22Rv1 (cell line): ENCODE data around the gene C17orf75.

Experiments used
- H3K27ac ChIP-seq: fragments of 450-650 bp; 2 replicates; pipeline ENCODE4 v1.5.1; 2017
- CTCF ChIP-seq: fragments of 450-650 bp; IDR thresholded peaks from 2 replicates; pipeline ENCODE4 v1.5.1; 2017; ENCODE audit warnings: mild to moderate bottlenecking
- ZFX ChIP-seq: fragments of 450-650 bp; IDR thresholded peaks from 2 replicates; pipeline ENCODE4 v1.6.1; 2017; ENCODE audit warnings: antibody characterized with exemption, borderline replicate concordance

C17orf75 gene

DNA sequence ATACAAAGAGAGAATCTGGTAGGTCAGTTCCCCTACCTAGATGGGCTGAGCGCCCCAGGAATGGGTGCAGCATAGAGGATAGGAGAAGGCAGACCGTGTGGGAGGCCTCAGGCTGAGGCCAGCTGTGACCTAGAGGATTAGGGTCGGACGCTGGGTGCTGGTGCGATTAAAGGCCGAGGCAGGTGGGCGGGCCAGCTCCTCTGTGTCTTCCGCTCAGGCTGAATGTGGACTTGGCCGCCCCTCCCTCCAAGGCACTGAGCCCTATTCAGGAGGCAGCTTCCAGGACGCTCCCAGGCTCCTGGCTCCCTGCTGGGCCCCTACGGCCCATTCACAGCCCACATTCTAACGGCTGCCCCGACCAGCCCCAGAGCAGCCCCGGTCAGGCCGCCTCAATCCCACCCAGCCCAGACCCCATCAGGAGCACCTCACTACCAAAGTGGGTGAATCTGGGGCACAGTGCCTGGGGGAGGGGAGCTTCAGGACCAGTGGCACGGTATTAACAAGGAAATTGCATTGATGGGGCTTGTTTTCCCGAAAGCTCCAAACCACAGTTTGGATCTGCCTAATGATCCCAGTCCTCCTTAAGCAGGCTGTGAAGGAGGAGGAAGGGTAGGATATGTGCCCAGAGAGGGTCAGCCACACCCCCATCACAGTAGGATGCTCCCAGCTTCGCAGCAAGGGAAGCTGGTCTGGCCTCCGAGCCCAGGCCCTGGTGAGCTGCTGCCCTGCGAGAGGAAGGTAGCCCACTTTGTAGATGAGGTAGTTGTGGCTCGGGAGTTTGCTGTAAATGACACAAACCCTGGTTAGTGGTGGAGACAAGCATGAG, 61.9 kb downstream of the C17orf75 start:
- no peak overlapping the region for H3K27ac ChIP-seq

DNA sequence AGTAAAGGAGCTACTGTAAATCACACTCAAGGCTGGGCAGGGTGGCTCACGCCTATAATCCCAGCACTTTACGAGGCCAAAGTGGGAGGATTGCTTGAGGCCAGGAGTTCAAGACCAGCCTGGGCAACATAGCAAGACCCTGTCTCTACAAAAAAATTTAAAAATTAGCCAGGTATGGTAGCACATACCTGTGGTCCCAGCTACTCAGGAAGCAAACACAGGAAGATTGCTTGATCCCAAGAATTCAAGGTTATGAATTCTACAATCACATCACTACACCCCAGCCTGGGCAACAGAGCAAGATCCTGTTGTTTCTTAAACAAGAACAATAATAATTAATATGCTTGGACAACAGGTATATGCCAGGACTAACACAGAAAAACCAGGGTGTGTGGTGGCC, 63.2 kb downstream of the C17orf75 start:
- no peak overlapping the region for H3K27ac ChIP-seq
- TF ChIP-seq CTCF (no peak), ZFX (no peak)

More for the DNA sequence above, 61.9 kb downstream of the C17orf75 start:
- no peak for TF ChIP-seq ZFX
- no peak for TF ChIP-seq CTCF
